ENCODE measurements around the gene LANCL2. TPM values are rescaled to one million over a fixed set of nuclear protein-coding genes. Genes with fewer than 3 reads are reported as not detected.
A peak's percentile ranks its signal among the peaks of the same experiment; 100 is the strongest.
"Not testable (repeated sequence)": the region's sequence is repeated elsewhere in the genome, so short reads cannot be mapped to it uniquely, and the experiment has no call there.

LANCL2 gene
- total RNA-seq, 5 donors from 2014 or later (not counting 1 experiment from before 2014, with no cell fraction given): 5.0 to 6.4 (median 6.1) TPM

- Histone ChIP-seq H3K4me3 (ENCODE audit: control insufficient read depth in 1 of 2, extremely low read depth in 1 of 2, low read length in 1 of 2) (no peak overlapping the region), H3K9me3 (no peaks in the 10 kb centered on the region), H3K4me1 (ENCODE audit: control insufficient read depth in 1 of 2, extremely low read depth in 1 of 2, insufficient read depth in 2 of 2, low read length in 2 of 2) (no peaks in the 10 kb centered on the region), H3K27me3 (replicated peaks in 1 of 2; ENCODE audit: control insufficient read depth in 2 of 2, extremely low read depth in 1 of 2, insufficient read depth in 2 of 2, low read length in 1 of 2) (no peaks in the 10 kb centered on the region), H3K36me3 (ENCODE audit: control insufficient read depth in 2 of 2, extremely low read depth in 1 of 2, insufficient read depth in 1 of 2, low read length in 1 of 2) (peaks cover 0 to 10% of the 10 kb centered on the region in 2 donors), H3K27ac (ENCODE audit: low read length) (no peak overlapping the region)
- no peak overlapping the region for H3K27ac Mint-ChIP-seq
- H3K36me3 Mint-ChIP-seq: peaks cover 11% of the 10 kb centered on the region
- ATAC-seq (replicated peaks in 1 of 4): no peak
- CTCF ChIA-PET: interaction anchor here (0.5 to 1.0 kb wide), 3 partner anchors 10 to 129 kb away, joined by 3 to 4 read pairs (median 4); no protein-coding TSS in a partner anchor
- no peak for DNase-seq
- WGBS (ENCODE audit: insufficient coverage): 100% methylated on average over 1 of the region's 3 CpGs
- H3K4me3 Mint-ChIP-seq: no peak overlapping the region
- no peaks in the 10 kb centered on the region for H3K27me3 Mint-ChIP-seq
- H3K9me3 Mint-ChIP-seq: no peaks in the 10 kb centered on the region
- no peaks in the 10 kb centered on the region for H3K4me1 Mint-ChIP-seq
- POLR2A ChIA-PET: interaction anchor here in 1 of 2 donors (0.6 kb wide), 1 partner anchor 695 kb away, joined by 4 read pairs; no protein-coding TSS in a partner anchor
Observed at GRCh38 chr7:55409482-55410225, 44.5 kb downstream of the LANCL2 start.

- H3K27me3 ChIP-seq (replicated peaks in 1 of 2; ENCODE audit: control insufficient read depth in 2 of 2, extremely low read depth in 1 of 2, insufficient read depth in 2 of 2, low read length in 1 of 2): no peaks in the 10 kb centered on the region
- no peak overlapping the region for H3K27ac Mint-ChIP-seq
- peaks cover 0 to 3% (median 3%) of the 10 kb centered on the region in 3 donors for H3K4me1 Mint-ChIP-seq
- no peak overlapping the region for H3K27ac ChIP-seq (ENCODE audit: low read length)
- CTCF ChIA-PET: interaction anchor here in 1 of 2 donors (1.0 kb wide), 1 partner anchor 130 kb away, joined by 3 read pairs; no protein-coding TSS in a partner anchor
- H3K4me1 ChIP-seq (ENCODE audit: control insufficient read depth in 1 of 2, extremely low read depth in 1 of 2, insufficient read depth in 2 of 2, low read length in 2 of 2): no peaks in the 10 kb centered on the region
- no peak overlapping the region for H3K4me3 ChIP-seq (ENCODE audit: control insufficient read depth in 1 of 2, extremely low read depth in 1 of 2, low read length in 1 of 2)
- H3K36me3 ChIP-seq (ENCODE audit: control insufficient read depth in 2 of 2, extremely low read depth in 1 of 2, insufficient read depth in 1 of 2, low read length in 1 of 2): peaks cover 0 to 8% of the 10 kb centered on the region in 2 donors
- H3K9me3 ChIP-seq: no peaks in the 10 kb centered on the region
- 94% methylated on average over 3 of the region's 4 CpGs for WGBS (ENCODE audit: insufficient coverage)
- POLR2A ChIA-PET: interaction anchor here in 1 of 2 donors (0.6 kb wide), 1 partner anchor 694 kb away, joined by 4 read pairs; no protein-coding TSS in a partner anchor
- no peak overlapping the region for H3K4me3 Mint-ChIP-seq
- peaks cover 9% of the 10 kb centered on the region for H3K36me3 Mint-ChIP-seq
- no peaks in the 10 kb centered on the region for H3K27me3 Mint-ChIP-seq
- no peaks in the 10 kb centered on the region for H3K9me3 Mint-ChIP-seq
- DNase-seq: no peak
- no peak for ATAC-seq (replicated peaks in 1 of 4)
Observed at GRCh38 chr7:55410667-55411239, 45.6 kb downstream of the LANCL2 start.

GRCh38 chr7:55411844-55412243, 46.7 kb downstream of the LANCL2 start:
- WGBS (ENCODE audit: insufficient coverage): 100% methylated on average over 3 of the region's 12 CpGs
- Mint-ChIP-seq H3K4me1 (peaks cover 0 to 3% (median 3%) of the 10 kb centered on the region in 3 donors), H3K9me3 (no peaks in the 10 kb centered on the region), H3K27ac (no peak overlapping the region), H3K36me3 (peaks cover 3% of the 10 kb centered on the region), H3K27me3 (no peaks in the 10 kb centered on the region), H3K4me3 (no peak overlapping the region)
- POLR2A ChIA-PET: no interaction called here
- H3K36me3 ChIP-seq (ENCODE audit: control insufficient read depth in 2 of 2, extremely low read depth in 1 of 2, insufficient read depth in 1 of 2, low read length in 1 of 2): peaks cover 0 to 5% of the 10 kb centered on the region in 2 donors
- H3K27me3 ChIP-seq (replicated peaks in 1 of 2; ENCODE audit: control insufficient read depth in 2 of 2, extremely low read depth in 1 of 2, insufficient read depth in 2 of 2, low read length in 1 of 2): no peaks in the 10 kb centered on the region
- H3K4me3 ChIP-seq (ENCODE audit: control insufficient read depth in 1 of 2, extremely low read depth in 1 of 2, low read length in 1 of 2): no peak overlapping the region
- no peak for DNase-seq
- no peaks in the 10 kb centered on the region for H3K4me1 ChIP-seq (ENCODE audit: control insufficient read depth in 1 of 2, extremely low read depth in 1 of 2, insufficient read depth in 2 of 2, low read length in 2 of 2)
- ATAC-seq (replicated peaks in 1 of 4): no peak
- CTCF ChIA-PET: no interaction called here
- H3K9me3 ChIP-seq: no peaks in the 10 kb centered on the region
- no peak overlapping the region for H3K27ac ChIP-seq (ENCODE audit: low read length)

- no peak overlapping the region for H3K4me3 Mint-ChIP-seq
- Histone ChIP-seq H3K4me3 (ENCODE audit: control insufficient read depth in 1 of 2, extremely low read depth in 1 of 2, low read length in 1 of 2) (no peak overlapping the region), H3K4me1 (ENCODE audit: control insufficient read depth in 1 of 2, extremely low read depth in 1 of 2, insufficient read depth in 2 of 2, low read length in 2 of 2) (no peaks in the 10 kb centered on the region), H3K27me3 (replicated peaks in 1 of 2; ENCODE audit: control insufficient read depth in 2 of 2, extremely low read depth in 1 of 2, insufficient read depth in 2 of 2, low read length in 1 of 2) (no peaks in the 10 kb centered on the region), H3K27ac (ENCODE audit: low read length) (no peak overlapping the region), H3K36me3 (ENCODE audit: control insufficient read depth in 2 of 2, extremely low read depth in 1 of 2, insufficient read depth in 1 of 2, low read length in 1 of 2) (peaks cover 0 to 5% of the 10 kb centered on the region in 2 donors), H3K9me3 (no peaks in the 10 kb centered on the region)
- 95% methylated on average over 3 of the region's 3 CpGs for WGBS (ENCODE audit: insufficient coverage)
- peaks cover 0 to 3% (median 3%) of the 10 kb centered on the region in 3 donors for H3K4me1 Mint-ChIP-seq
- H3K9me3 Mint-ChIP-seq: no peaks in the 10 kb centered on the region
- ATAC-seq (replicated peaks in 1 of 4) (no peak), DNase-seq (no peak)
- ChIA-PET POLR2A (no interaction called here), CTCF (interaction anchor here in 1 of 2 donors (1.0 to 1.1 kb wide), 2 partner anchors 130 to 133 kb away, joined by 3 to 4 read pairs; no protein-coding TSS in a partner anchor)
- no peaks in the 10 kb centered on the region for H3K27me3 Mint-ChIP-seq
- H3K27ac Mint-ChIP-seq: no peak overlapping the region
- peaks cover 3% of the 10 kb centered on the region for H3K36me3 Mint-ChIP-seq
Observed at GRCh38 chr7:55413442-55413841, 48.3 kb downstream of the LANCL2 start.

GRCh38 chr7:55415173-55415778, 50.1 kb downstream of the LANCL2 start:
- Mint-ChIP-seq H3K9me3 (no peaks in the 10 kb centered on the region), H3K4me3 (no peak overlapping the region), H3K27me3 (no peaks in the 10 kb centered on the region), H3K27ac (no peak overlapping the region), H3K36me3 (no peaks in the 10 kb centered on the region), H3K4me1 (peaks cover 0 to 3% (median 3%) of the 10 kb centered on the region in 3 donors)
- ChIA-PET CTCF (interaction anchor here (0.5 to 2.4 kb wide), 28 partner anchors 8 to 656 kb away, joined by 3 to 31 read pairs (median 4); partner anchors contain the start of gene SEC61G (in 1 of the 2)), POLR2A (no interaction called here)
- Histone ChIP-seq H3K27ac (ENCODE audit: low read length) (no peak overlapping the region), H3K4me3 (ENCODE audit: control insufficient read depth in 1 of 2, extremely low read depth in 1 of 2, low read length in 1 of 2) (no peak overlapping the region), H3K27me3 (replicated peaks in 1 of 2; ENCODE audit: control insufficient read depth in 2 of 2, extremely low read depth in 1 of 2, insufficient read depth in 2 of 2, low read length in 1 of 2) (no peaks in the 10 kb centered on the region), H3K36me3 (ENCODE audit: control insufficient read depth in 2 of 2, extremely low read depth in 1 of 2, insufficient read depth in 1 of 2, low read length in 1 of 2) (peaks cover 0 to 2% of the 10 kb centered on the region in 2 donors), H3K9me3 (no peaks in the 10 kb centered on the region), H3K4me1 (ENCODE audit: control insufficient read depth in 1 of 2, extremely low read depth in 1 of 2, insufficient read depth in 2 of 2, low read length in 2 of 2) (no peaks in the 10 kb centered on the region)
- 0% methylated on average over 1 of the region's 6 CpGs for WGBS (ENCODE audit: insufficient coverage)
- ATAC-seq (replicated peaks in 1 of 4) (peak; percentile 86 to 94 (median 92)), DNase-seq (peak; percentile 54 to 88 (median 76))

- H3K4me1 Mint-ChIP-seq; H3K4me3 Mint-ChIP-seq; ATAC-seq (replicated peaks in 1 of 4); POLR2A ChIA-PET; H3K27ac ChIP-seq (ENCODE audit: low read length); H3K36me3 Mint-ChIP-seq; H3K27ac Mint-ChIP-seq; H3K27me3 ChIP-seq (replicated peaks in 1 of 2; ENCODE audit: control insufficient read depth in 2 of 2, extremely low read depth in 1 of 2, insufficient read depth in 2 of 2, low read length in 1 of 2); H3K4me1 ChIP-seq (ENCODE audit: control insufficient read depth in 1 of 2, extremely low read depth in 1 of 2, insufficient read depth in 2 of 2, low read length in 2 of 2); H3K27me3 Mint-ChIP-seq; H3K4me3 ChIP-seq (ENCODE audit: control insufficient read depth in 1 of 2, extremely low read depth in 1 of 2, low read length in 1 of 2); H3K9me3 Mint-ChIP-seq; DNase-seq; H3K36me3 ChIP-seq (ENCODE audit: control insufficient read depth in 2 of 2, extremely low read depth in 1 of 2, insufficient read depth in 1 of 2, low read length in 1 of 2); H3K9me3 ChIP-seq: not testable (repeated sequence)
- 100% methylated on average over 1 of the region's 4 CpGs for WGBS (ENCODE audit: insufficient coverage)
- CTCF ChIA-PET: interaction anchor here in 1 of 2 donors (1.0 kb wide), 1 partner anchor 163 kb away, joined by 3 read pairs; no protein-coding TSS in a partner anchor
Observed at GRCh38 chr7:55417456-55417855, 52.3 kb downstream of the LANCL2 start.

Data from T-cell (primary cell).